GM21576 (cell line): Measurements from ENCODE around the gene ZCCHC13.
"Not testable (repeated sequence)": the region's sequence is repeated elsewhere in the genome, so short reads cannot be mapped to it uniquely, and the experiment has no call there.

Source experiments
- ATAC-seq: cut with Tn5 transposase; IDR thresholded peaks from one replicate; pipeline ENCODE4 v1.9.1; 2021; ENCODE audit warnings: mild to moderate bottlenecking, moderate library complexity; ENCODE audit not compliant: unreplicated experiment

Gene ZCCHC13

GRCh38 chrX:74319321-74319720 is 15.3 kb downstream of the ZCCHC13 start:
- not testable (repeated sequence) for ATAC-seq

DNA sequence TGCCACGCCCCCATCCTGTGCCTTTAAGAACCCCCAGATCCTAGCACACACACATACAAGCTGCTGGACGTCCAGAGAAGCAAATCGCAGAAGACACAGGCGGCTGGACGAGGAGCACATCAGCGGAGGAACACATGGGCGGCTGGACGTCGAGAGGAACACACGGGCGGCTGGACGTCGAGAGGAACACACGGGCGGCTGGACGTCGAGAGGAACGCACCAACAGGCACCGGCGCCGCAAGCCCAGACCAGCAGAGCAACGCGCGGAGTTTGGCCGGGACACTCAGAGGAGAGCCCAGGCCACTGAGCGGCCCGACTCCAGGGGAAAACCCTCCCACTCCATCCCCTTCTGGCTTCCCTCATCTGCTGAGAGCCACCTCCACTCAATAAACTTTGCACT is 17.2 kb downstream of the ZCCHC13 start:
- ATAC-seq: no peak

DNA sequence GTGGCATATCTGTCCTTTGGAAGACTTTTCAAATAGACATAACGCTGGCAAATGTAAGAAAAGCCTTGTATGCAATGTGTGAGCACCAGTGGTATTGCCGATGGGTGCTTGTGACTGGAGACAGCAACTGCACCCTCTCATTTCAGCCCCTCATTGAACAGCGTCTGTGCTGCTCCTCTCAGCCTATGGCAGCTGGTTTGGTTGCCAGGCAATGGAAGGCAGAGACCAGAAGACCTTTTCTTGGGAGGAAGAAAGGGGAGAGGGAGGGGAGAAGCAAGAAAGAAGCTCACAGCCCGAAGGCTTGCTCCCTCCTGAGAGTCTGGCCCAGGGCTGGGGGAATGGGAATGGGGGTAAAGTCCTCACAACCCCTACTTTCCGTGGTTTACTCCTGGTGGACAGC is 20.2 kb downstream of the ZCCHC13 start:
- no peak for ATAC-seq

DNA sequence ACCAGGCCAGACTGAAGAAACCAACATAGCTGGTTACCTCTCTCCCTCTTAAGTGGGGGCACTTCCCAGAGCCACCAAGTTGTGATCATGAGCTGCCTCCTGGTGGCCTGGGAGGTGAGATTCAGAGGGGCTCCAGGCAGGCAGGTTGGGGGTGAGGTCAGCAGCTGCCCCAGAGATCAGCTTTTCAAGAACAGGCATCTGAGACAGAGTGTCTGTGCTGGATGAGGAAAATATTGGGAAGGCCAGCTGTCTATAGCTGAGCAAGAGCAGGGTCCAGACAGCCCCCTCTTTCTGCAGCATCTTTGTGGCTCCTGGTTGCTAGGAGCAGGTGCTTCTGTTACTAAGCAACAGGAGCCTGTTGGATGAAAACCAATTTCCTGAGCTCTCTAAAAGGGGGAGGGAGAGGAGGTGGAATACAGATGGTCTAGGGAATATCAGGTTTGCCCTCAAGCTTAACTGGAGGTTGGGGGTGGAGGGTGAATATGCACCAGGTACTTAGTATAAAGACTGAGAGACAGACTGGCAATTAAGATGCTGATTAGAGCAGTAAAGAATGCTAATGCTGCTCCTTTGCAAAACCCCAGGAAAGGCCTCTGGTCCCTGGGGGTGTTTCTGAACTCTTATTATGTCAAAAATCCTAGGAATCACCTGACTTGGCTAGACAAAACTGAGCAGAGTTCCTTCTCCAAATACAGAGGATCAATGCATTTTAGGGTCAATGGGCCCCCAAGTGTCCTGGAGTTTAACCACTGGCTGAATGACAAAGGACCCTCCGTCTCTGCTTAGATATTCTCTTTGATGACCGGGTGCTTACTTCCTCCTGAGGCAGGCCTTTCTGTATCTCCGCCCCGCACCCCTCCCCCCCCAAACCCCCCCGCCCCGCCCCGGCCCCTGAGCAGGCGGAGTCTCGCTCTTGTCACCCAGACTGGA is 21.4 kb downstream of the ZCCHC13 start:
- ATAC-seq: no peak

DNA sequence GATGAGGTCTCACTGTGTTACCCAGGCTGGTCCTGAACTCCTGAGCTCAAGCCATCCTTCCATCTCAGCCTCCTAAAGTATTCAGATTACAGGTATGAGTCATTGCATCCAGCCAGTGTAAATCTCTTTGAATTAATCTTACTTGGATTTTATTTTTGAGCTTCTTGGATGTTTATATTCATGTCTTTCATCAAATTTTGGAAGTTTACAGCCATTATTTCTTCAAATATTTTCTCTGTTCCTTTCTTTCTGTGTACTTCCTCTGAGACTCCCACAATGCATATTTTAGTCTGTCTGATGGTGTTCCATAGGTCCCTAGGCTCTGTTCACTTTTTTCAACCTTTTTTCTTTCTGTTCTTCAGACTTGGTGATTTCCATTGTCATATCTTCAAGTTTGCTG is 34.9 kb downstream of the ZCCHC13 start:
- ATAC-seq: no peak

DNA sequence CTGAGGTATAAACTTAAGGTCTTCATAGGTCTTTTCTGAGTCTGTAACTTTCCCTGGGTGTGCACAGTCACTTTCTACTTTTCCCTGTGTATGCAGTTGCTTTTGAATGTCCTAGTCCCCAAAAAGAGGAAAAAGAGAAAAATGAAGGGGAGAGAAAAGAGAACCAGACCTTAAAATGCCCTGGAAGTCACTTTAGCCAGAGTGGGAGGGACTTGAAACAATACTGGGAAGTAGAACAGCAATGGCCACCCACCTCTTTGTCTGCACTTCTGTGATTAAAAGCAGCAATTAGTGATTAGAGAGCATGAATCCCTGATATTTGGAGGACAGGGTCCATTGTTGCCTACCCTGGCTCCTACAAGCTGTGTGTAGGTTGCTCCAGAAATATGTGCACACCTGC is 36.1 kb downstream of the ZCCHC13 start:
- ATAC-seq: no peak

DNA sequence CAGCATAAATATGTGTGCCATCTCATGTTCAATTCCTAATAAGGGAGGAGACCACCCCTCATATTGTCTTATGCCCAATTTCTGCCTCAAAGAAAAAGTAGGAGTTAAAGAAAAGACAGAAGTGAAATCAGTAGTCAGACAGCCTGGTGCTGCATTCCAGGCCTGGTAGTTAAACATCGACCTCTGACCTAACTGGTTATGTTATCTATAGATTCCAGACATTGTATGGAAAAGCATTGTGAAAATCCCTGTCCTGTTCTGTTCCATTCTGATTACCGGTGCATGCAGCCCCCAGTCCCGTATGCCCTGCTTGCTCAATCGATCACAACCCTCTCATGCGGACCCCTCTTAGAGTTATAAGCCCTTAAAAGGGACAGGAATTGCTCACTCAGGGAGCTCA is 38.2 kb downstream of the ZCCHC13 start:
- ATAC-seq: not testable (repeated sequence)

DNA sequence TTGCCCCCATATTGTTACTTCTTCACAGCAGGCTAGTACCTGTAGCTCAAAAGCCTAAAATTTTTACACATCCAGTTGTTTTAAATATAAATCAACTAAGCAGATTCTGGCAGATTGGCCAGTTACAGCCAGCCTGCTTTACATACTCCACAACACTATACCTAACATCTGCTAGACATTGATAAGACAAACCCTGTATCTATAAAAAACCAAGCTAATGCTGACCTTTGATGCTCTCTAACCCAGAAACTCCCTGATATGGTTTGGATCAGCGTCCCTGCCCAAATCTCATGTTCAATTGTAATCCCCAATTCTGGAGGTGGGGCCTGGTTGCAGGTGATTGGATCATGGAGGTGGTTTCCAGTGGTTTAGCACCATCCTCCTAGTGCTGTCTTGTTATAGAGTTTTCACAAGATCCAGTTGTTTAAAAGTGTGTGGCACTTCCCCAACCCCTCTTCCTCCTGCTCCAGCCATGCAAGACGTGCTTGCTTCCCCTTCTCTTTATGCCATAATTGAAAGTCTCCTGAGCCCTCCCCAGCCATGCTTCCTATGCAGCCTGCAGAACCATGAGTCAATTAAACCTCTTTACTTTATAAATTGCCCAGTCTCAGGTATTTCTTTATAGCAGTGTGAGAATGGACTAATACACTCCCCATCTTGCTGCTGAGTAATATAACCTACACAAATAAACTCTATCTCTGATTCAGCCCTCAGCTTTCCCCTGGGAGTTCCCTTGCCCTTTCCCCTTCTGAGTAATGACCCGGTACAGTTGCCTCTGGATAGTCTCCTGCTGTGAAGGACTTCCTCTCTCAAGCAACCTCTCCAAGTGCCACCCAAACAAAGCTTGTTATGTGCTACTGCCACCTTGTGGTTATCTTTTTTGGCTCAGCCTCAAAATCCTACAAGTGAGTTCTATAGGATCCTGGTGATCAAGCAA is 39.6 kb downstream of the ZCCHC13 start:
- ATAC-seq: peak; percentile 73

- no peak for ATAC-seq
Observed at GRCh38 chrX:74344280-74344622, 40.3 kb downstream of the ZCCHC13 start.

- no peak for ATAC-seq
Observed at GRCh38 chrX:74346088-74346487, 42.1 kb downstream of the ZCCHC13 start.

- no peak for ATAC-seq
Observed at GRCh38 chrX:74349387-74349786, 45.4 kb downstream of the ZCCHC13 start.

DNA sequence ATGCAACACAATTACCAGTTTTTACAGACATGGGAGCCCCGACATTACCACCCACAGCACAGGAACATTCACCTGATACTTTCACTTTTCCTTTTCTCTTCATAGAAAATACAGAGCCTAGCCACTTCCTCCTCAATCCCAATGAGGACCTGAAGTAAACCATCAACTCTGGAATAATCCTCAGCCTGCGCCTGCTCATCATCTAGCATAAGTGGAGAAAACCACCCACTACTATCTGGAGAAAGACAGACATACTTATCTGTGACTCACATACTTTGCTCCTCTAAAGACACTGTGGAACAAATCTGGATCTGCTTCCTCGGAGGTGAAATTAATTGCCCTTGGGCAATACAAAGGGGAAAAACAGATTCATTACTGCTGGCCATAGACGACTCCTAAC is 47.8 kb downstream of the ZCCHC13 start:
- no peak for ATAC-seq

- no peak for ATAC-seq
Observed at GRCh38 chrX:74353984-74354383, 50.0 kb downstream of the ZCCHC13 start.
